Urothelium cell line (cell line): ENCODE results near the gene TENT4B.
A peak's percentile ranks its signal among the peaks of the same experiment; 100 is the strongest.
"Not testable (repeated sequence)": the region's sequence is repeated elsewhere in the genome, so short reads cannot be mapped to it uniquely, and the experiment has no call there.

ENCODE experiments used
- DNase-seq: peaks from one replicate; pipeline ENCODE4 v3.0.0; 2011; ENCODE audit warnings: low spot score, mixed read lengths
- FAIRE-seq: peaks from 2 replicates; lab custom pipeline; 2011; peaks lifted over from hg19 to GRCh38; lab: Jason Lieb, UNC

The TENT4B gene

DNA sequence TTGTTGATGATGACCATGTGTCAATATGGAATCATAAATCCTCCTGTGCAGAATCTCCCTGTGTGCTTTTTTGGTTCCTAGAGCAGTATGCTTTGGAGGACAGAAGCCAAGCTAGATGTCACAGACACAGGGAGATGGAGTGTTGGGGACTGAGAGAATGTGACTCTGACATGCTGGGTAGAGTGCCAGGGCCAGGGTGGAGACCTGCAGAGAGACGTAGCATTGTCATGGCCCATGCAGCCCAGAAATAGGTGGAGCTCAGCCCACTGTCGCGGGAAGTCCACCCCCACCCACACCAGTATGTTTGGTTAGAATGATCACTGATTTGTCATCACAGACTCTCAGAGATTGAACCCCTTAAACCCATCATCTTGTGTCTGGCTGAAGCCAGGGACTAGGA is 74.0 kb downstream of the TENT4B start:
- DNase-seq, result no peak
- FAIRE-seq, result no peak

DNA sequence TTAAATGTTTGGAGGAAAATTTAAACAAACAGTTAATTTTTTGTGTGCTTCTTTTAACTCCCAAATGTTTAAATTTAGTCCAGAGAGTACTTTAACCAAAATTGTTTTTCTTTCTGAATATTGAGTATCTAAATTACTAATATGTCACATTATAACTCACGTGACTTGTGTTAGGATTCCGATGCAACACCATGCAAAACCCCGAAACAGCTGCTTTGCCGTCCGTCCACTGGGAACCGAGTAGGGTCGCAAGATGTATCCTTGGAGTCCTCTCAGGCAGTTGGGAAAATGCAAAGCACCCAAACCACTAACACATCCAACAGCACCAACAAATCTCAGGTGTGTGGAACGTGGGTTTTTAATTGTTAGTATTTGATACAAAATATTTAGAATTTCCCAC is 74.6 kb downstream of the TENT4B start:
- no peak for DNase-seq
- no peak for FAIRE-seq

DNA sequence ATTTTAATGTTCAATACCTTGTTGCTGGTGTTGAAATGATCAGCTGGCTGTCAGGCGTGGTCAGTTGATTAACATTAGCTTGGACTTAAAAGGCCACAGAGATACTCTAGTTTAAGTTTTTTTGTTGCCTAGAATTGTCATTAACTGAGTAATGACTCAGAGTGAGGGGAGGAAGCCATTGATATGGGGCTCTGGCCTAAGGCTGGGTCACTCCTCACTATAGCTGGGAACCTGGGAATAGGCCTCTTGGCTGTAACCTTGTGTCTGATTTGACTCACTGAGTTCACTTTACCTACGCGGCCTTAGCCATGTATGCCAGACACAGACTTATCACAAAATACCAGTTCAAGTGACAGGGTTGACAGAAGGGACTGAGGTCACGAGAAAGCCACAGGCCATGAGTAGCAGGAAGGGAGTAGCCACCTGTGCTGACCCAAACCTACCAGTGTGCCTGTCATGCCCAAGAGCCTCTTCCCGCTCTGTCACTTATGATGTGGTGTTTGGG is 75.3 kb downstream of the TENT4B start:
- FAIRE-seq (no peak), DNase-seq (no peak)

DNA sequence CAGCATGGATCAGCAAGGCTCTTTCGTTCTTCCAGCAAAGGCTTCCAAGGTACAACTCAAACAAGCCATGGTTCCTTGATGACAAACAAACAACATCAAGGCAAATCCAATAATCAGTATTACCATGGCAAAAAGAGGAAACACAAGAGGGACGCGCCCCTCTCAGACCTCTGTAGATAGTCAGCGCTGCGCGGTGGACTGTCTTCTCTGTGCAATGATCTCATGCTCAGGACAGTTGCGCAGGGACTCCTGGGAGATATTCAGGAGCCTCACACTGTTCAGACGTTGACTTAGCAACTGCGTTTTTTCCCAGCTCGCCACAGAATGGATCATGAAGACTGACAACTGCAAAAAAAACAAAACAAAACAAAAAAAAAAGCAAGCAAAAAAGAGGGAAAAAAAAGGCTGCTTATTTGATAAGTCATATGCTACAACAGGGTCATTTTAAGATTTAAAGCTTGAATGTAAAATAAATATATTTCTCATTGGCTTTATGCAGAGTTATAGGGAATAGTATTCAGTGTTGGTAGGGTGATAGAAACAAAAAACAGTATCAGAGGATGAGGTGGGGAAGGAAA is 76.1 kb downstream of the TENT4B start:
- no peak for FAIRE-seq

DNA sequence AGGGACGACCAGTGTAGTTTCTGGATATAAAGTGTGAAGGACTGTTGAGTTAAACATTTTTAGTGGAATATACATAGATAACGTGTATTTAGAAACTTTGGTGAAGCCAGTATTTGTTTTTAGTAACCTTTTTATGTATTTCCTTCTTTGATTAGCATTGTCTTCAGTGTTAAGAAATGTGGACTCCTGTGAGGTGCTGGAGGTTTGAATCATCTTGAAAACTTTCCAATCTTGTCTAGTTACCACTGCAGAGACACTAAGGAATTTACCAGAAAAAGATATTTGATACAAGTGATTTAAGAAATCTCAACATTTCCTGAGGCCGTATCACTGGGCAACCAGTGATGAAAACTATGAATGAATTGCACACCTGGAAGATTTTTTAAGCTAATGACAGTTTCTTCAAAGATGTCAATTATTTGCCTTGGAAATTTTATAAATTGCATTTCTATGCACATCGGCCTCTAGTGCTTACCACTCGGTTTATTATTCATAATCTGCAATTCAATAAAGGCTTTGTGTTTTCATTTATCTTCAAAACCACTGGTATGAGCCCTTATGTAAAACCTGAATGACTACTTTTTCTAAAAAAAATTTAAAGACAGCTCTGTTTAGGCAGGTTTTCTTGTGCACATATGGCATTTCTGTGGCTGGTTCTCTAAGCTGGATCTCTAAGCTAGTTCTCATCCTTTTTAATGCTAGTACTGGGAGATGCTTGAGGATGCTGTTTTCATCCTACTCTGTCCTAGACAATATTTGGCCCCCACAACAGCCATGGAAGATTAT is 81.9 kb downstream of the TENT4B start:
- DNase-seq (no peak), FAIRE-seq (no peak)

More for the DNA sequence above, 76.1 kb downstream of the TENT4B start:
- no peak for DNase-seq

DNA sequence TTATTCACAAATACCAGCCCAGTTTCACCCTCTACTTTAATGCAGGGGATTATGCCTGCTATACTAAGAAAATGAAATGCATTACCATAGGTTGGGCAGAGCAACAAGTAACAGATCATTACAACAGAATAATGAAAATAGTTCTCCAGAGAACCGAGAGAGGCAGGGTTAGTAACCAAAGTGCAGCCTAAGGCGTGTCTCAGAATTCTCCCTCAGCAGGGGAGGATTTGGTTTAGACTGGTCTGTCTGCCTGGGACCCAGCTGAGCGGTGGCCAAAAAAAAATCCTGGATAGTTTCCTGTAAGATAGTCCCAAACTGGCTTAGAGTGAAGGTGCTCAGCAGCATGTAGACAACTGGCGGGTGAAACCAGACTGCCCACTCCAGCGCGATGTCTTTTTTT is 82.5 kb downstream of the TENT4B start:
- FAIRE-seq, result no peak
- no peak for DNase-seq

DNA sequence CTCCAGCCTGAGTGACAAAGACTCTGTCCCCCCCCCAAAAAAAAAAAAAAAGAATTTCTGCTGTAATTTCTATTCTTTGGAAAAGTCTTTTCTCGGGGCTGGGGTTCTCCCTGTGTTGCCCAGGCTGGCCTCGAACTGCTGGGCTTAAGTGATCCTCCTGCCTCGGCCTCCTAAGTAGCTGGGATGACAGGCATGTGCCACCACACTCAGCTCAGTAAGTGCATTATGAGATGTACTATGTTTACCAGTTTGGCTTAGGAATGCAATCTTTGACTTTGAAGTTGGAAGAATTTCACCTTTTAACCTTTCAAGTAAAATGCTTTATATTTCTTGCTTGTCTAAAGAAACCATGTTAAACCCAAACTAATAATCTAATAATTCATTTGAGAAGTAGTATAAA is 85.2 kb downstream of the TENT4B start:
- DNase-seq, result no peak
- FAIRE-seq, result no peak

DNA sequence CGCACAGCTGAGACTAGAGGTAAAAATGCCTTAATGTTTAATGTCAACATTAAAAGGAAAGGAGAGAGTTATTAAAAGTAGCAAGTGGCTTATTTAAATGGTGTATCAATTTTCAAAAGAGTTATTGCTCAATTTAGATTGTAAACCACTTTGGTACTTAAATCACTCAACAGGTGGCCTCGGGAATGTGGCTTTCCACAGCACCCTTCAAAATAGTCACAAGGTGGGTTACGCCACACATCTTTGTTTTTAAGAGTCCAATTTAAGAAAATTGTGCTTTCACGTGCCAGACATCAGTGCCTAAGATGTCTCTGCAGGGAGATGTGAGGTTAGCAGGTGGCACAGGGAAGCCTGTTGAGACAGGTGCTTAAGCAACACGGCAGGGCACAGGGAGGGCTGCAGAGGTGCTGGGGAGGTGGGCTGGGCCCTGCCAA is 85.8 kb downstream of the TENT4B start:
- FAIRE-seq (no peak), DNase-seq (no peak)

DNA sequence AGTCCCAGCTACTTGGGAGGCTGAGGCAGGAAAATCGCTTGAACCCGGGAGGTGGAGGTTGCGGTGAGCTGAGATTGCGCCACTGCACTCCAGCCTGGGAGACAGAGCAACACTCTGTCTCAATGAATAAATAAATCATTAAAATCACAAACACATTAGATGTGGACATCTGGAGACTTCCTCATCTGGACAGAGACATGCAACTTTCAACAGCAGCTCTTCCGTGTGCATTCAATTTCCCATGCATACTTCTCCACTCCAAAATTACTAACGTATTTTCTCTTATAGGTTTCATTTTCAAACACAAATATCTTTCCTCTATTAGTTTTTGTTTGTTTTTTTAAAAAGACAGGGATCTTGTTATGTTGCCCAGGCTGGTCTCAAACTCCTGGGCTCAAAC is 89.9 kb downstream of the TENT4B start:
- not testable (repeated sequence) for FAIRE-seq, DNase-seq

DNA sequence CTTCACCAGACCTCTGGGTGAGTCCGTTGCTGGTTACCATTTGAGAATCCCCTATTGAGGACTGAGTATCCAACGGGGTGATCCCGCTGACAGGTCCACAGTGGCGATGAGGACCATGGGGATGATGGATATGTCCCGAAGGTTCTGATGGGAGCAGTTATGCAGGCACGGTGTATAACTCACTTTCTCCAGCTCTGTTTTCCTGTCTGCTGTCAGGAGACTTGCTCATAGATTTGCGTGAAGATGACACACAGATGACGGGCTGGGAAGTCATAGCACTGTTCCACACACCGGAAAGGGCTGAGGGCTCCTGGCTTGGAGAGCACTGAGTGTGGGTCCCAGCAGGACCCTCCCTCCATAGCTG is 91.0 kb downstream of the TENT4B start:
- FAIRE-seq, result no peak
- no peak for DNase-seq

DNA sequence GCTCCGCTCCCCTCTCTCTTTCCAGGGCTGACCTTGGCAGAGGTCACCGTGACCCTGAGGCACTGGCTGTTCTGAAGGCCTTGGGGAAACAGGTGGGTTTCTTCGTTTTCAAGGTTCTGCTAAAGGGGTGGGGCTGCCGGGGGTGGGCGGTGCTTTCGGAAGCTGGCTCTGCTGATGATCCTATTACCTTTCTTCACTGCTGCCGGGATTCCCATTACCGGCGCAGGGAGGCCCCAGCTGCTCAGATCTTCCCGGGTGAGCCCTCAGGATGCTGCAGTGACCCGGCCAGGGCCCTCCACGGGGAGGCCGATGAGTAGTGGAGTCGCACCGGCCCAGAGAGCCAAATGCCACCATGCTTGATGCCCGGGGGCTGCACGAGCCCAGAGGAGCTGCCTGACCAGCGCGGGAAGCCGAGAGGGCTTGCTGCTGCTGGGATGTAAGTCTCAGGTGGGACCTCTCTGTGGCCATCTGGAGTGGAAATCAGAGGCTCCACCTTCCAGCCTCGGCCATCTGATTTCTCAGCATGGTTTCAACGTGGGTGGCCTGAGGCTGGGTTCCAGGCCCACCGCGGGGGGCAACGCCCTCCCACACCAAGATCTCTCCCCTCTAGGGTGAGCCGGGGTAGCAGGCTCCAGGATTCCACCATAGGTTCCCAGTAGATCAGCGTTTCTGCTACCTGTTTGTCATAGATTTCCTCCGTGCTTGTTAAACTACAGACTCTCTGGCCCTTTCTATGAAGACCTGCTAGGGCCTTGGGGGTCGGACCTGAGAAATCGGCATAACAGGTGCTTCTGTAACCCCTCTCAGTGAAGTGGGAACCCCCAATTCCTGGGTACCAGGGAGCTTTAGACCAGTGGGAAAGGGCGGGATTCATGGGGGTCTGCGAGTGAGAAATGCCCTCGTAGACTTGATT is 91.7 kb downstream of the TENT4B start:
- DNase-seq (no peak), FAIRE-seq (no peak)

DNA sequence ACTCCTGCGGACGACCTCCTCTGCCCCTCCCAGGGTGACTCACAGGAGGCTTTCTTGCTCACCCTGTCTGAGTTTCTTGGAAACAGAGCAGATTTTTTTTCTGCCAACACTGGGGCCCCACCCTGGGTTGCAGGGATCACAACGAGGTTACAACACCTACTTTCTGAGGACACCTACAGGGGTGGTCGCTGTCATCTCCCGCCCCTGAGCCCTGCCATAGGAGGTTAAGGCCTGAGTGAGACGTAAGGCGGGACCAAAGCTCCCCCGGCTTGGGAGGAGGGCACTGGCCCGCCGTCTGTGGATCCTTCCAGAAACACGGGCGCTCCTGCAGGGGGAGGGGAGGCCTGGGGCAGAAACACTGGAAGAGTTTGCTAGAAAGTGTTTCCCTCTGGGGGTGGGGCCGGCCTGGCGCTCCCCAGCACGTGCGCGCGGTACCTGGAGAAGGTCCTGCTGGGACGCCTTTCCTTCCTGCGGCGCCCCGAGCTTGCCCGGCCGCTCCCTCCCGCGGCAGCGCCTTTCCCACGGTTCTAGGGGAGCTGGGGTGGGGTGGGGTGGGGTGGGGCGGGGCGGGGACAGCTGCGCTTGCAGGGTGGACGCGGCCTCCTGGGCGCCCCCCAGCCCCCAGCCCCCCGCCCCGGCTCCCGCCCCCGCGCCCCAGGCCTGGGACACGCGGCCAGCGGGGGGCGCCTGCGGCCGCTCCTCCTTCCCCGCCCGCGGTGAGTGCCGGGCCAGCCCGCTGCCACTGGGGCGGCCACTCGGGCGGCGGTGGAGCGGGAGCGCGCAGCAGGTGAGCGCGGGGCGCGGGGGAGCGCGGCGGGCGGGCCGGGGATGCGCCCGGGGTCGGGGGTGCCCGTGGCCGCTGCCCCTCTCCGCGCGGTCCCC is 92.6 kb downstream of the TENT4B start:
- DNase-seq (peak; percentile 85), FAIRE-seq (no peak)

DNA sequence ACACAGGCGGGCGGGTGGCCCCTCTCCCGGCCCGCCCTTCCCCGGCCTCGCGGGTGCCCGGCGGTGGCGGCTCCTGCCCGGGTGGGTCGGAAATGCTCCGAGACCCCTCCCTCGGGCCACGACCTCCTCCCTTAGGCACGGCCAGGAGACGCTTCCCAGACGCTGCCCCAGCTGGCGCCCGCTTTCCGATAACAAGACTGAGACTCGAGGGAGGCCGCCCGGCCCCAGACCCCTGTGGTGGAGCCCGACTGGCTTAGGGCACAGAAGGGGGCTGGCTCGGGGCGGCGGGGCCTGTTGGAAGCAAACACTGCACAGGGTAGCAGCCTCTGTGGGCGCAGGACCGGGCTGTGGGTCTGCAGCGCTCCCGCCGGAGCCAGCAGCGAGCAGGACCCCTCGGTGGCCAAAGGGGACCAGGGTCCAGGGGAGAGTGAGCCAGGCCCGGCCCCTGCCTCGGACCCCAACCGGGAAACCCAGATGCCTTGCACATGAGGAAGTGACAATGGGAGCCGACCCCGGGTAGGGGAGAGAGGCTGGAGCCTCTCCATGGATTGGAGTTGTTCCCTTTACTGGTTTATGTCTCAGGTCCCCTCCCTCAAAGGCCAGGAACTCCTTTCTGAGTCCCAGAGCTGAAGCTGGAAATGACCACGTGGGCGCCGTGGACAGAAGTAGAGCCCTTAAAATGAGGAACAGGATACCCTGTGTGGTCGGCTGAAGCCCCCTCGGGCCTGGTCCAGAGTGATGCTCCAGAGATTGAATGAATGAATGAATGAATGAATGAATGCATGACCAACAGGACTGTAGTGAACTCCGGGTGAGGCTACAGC is 93.4 kb downstream of the TENT4B start:
- DNase-seq, result no peak
- no peak for FAIRE-seq

DNA sequence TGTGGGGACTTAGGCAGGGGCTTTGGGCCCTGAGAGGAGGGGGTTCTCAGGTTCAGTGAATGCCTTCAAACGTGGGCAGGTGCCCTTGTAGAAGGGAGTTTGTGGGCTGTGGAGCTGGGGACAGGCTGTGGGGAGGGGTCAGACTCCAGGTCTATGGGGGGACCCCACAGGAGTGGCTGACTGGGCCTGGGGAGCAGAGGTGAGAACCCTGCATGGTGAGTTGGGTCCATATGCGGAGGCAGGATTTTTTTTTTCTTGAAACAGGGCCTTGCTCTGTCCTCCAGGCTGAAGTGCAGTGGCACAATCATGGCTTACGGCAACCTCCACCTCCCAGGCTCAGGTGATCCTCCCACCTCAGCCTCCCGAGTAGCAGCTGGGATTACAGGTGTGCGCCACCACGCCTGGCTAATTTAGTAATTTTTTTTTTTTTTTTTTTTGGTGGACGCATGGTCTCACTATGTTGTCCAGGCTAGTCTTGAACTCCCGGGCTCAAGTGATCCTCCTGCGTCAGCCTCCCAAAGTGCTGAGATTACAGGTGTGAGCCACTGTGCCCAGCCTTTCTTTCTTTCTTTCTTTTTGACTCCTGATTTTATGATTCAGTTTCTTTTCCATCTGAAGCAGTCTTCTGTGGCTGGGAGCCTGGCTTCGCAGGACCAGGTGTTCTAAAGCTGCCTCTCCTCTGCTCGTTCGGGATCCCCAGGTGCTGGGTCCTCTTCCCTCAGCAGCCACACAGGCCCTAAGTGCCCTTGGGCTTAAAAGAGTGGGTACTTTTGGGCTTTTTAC is 94.2 kb downstream of the TENT4B start:
- FAIRE-seq (no peak), DNase-seq (no peak)

DNA sequence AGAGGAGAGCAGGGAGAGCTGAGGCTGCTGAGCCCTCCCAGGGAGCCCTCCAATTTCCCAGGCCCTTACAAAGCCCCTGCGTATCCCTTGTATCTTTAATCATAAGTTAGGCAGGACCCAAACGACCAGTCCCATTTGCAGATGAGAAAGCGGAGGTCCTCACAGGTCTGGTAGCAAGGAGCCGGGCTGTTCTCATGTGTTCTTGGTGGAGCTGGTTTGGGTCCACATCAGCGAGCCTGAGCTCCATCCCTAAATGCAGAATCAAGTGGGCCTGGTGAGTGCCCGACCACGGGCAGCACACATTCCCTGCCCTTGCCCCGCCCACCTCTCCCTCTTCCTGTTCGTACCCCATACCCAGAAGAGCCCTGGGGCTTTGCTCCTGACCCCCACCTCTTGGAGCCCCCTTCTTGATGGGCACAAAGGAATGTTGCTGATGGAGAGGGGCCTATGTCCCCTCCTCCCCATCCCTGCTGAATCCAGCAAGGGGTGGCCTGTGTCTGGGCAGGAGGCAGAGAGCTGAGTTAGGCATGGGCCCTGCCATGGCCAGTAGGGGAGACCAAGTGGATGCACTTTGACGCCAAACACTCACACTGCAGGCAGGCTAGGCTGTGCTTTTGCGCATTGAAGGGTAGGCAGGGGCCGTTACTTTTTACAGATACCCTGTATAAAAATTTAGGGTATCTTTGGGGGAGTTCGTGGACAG is 95.0 kb downstream of the TENT4B start:
- no peak for FAIRE-seq

DNA sequence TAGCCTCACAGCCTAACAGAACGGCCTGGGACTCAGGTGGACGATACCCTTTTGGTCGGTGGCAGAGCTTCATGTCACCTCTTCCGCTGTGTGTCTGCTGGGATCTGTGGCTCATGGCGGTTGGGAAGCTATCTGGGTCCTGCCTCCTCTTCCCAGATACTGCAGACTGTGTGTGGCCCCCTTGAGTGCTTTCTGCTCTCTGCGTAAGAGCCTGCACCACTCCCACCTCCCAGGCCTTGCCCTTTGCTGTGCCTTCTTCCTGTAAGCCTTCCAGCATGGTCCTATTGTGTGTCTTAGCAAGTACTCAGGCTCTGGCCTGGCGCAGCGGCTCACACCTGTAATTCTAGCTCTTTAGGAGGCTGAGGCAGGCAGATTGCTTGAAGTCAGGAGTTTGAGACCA is 95.7 kb downstream of the TENT4B start:
- no peak for FAIRE-seq
- DNase-seq, result no peak

More for the DNA sequence above, 95.0 kb downstream of the TENT4B start:
- no peak for DNase-seq

DNA sequence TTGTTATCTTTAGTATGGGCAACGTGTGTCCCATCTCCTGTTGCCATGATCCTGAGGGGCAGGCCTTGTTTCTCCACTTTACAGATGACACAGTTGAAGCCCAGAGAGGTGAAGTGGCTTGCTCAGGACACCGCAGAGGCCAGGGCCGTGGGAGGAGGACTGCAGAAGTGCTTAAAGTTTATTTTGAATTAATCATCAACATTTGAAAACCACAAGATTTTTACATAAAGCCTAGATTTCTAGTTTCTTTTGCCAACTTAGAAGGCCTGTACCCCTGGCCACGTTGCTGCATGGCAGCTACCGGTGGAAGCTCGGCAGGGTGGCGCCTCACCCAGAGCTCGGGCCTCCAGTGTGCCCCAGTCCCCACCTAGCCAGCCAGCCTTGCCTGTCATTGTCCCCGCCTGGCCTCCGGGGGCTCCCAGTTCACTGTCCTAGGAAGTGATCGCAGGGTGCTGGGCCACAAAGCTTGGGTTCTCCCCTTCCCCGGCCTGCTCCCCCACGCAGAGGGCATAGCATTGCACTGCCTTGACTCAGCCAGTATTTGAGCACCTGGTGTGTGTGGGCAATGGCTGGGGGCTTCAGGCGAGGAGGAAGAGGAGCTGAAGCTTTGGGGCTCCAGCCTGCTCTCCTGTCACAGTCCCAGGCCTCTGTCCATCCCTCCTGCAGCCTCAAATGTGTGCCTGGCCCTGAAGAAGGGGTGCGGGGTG is 98.4 kb downstream of the TENT4B start:
- DNase-seq (peak; percentile 43), FAIRE-seq (no peak)
